Activated CD4-positive, alpha-beta T cell treated with anti-CD3 and anti-CD28 coated beads for 1 hour (primary cell): ENCODE results near the gene UBE3C.
"Not testable (repeated sequence)": the region's sequence is repeated elsewhere in the genome, so short reads cannot be mapped to it uniquely, and the experiment has no call there.

ENCODE experiments used
- DNase-seq: peaks from one replicate; pipeline ENCODE4 v3.0.0-alpha.2; 2020

Gene UBE3C

DNA sequence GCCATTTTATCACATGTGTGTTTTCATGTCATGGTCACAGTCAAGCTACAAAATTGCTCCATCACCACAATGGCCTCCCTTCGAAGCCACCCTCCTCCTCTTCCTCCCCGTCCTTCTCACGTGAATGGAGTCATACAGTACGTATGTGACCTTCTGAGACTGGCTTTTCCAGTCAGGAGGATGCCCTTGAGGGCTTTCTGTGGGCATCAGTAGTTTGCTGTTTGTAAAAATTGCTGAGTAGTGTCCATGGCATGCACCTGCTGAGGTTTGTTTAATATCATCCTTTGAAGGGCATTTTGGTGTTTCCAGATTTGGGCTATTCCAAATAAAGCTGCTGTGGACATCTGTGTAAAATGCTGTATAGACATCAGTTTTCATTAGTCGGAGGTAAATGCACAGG lies 5.9 kb upstream of the UBE3C start:
- no peak for DNase-seq

DNA sequence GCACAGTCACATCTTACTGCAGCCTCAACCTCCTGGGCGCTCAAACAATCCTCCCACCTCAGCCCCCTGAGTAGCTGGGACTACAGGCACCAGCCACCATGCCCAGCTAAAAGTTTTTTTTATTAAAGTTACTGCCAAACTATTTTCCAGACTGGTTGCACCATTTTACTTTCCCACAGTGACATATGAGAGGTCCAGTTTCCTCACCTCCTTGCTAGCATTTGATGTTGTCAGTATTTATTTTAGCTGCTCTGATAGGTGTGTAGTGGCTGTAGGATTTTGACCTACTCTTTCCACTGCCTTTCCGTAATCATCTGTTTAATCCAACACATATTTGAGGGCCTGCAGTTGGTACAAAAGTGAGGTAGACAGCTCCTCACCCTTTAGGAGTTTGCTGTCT lies 5.4 kb upstream of the UBE3C start:
- DNase-seq = no peak

DNA sequence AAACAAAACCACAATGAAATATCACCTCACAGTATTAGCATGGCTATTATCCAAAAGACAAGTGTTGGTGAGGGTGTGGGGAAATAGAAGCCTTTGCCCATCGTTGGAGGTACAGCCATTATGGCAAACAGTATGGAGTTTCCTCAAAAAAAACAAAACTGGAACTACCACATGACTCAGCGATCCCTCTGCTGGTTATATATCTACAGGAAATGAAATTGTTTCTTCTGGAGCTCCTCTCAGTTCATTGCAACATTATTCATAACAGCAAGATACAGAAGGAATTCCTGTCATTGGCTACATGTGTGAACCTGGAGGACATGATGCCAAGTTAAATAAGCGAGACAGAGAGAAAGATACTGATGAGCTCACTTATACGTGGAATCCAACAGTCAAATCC lies 2.4 kb upstream of the UBE3C start:
- DNase-seq = no peak

DNA sequence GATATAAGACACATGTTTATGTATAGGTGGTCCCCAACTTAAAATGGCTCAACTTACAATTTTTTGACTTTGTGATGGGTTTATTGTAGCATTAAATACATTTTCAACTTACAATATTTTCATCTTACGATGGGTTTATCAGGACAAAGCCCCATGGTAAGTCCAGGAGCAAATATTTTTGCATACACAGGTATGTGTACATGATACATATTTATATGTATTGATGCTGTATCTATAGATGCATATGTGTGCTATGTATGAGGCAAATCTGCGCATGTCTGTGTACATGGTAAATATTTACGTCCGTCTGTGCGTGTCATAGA lies 664 bp upstream of the UBE3C start:
- DNase-seq = no peak

DNA sequence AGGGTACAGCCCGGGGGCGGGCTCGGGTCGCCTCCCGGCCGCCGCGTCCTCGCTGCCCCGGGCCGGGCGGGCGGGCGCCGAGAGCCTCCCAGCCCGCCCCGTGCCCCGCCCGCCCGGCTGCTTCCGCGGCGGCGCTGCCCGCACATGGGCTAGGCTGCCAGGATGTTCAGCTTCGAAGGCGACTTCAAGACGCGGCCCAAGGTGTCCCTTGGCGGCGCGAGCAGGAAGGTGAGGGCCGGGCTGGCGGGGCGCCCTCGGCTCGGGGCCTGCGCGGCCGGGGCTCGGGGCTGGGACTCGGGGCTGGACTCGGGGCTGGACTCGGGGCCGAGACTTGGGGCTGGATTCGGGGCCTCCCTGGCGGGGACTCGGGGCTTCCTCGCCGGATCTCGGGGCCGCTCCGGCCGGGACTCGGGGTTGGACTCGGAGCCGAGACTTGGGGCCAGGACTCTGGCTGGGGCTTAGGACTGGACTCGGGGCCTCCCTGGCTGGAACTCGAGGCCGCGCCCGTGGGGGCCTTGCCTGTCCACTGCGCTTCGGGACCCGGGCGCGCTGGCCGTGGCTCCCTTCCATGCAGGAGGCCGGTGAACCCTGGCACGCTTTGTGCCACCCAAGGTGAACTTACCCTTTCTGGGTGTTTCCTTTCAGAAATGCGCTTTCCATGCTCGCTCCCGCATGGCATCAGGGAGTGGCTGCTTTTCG lies 534 bp downstream of the UBE3C start:
- DNase-seq = peak; percentile 50

DNA sequence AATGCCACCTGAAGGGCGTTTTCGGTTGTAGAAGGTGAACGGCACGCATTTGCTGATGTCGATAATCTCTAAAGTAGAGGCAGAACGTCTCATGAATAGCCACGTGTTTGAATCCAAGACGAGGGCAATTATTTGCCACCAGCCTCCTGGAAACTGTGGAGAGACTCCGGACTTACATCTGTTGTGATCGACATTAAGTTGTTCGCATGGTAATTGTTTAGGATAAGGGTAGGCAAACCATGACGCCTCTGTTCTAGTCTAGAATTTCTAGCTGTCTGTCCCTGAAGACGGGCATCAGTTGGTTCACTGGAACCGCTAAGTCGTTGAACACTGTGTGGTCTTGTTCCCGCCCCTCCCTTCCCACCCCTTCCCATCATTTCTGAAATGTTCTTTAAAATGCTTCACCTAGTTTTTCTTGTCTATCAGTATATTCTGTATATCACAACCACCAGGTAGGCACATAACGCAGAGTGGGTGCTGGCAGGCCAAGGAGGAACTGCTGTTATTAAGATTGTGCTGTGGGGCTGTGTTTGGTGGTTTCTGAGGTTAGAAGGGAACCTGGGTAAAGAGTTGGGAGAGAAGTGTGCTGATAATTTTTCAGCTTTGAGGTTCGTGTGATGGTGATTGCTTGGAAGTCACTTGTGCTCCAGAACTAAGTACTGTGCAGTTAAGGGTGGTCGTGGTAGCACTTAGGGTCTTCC lies 1.2 kb downstream of the UBE3C start:
- no peak for DNase-seq

DNA sequence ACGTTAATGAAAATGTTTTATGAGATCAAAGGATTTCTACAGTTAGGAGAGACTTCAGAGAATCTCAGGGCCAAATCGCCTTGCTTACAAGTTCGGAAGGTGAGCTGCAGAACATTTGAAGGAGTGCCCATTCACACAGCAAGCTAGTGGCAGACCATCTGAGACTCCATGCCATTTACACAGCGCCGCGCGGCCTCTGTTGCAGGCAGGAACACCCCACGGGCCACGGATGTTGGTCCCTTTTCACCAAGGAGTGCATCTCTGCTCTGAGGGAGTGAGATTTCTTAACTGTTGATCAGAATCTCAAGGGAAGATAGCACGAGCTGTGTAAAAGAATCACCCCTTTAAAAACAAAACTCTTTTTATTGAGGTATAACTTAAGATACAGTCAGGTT lies 1.8 kb downstream of the UBE3C start:
- no peak for DNase-seq

DNA sequence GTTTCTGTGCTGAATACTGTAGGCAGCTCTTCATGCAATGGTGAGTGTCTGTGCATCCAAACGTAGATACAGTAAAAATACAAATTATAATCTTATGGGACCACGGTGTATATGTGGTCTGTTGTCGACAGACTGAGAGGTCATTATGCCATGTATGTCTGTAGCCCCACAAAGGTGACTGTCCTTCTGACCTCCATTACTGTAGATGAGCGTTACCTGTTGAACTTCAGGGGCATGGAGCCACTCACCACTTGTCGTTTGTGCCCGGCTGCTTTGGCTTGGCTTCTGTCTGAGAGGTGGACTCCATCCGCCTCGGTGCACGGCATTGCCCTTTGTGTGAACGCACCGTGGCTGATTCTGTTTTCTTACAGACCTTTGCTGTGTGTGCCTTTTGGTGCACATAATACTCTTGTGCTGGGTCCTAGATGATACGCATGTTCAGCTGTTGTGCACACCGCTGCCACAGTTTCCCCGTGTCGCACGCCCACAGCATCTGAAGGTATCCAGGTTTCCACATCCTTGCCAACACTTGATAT lies 2.9 kb downstream of the UBE3C start:
- DNase-seq = no peak

DNA sequence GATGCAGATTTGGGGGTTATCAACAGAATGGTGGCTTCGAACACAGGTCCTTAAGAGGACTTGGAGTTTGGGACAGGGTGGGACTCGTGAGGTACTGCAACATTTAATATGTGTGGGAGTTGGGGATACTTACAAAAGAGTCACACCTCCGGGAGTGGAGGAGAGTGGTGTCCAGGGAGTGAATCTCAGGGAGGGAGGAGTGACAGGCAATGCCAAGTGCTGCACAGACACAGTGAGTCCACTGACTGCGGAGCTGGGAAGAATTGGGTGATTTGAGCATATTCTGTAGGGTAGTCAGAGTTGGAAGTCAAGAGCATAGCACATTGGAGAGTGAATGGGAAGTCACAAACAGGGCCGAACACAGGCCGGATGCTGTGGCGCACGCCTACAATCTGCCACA lies 5.1 kb downstream of the UBE3C start:
- DNase-seq = no peak

DNA sequence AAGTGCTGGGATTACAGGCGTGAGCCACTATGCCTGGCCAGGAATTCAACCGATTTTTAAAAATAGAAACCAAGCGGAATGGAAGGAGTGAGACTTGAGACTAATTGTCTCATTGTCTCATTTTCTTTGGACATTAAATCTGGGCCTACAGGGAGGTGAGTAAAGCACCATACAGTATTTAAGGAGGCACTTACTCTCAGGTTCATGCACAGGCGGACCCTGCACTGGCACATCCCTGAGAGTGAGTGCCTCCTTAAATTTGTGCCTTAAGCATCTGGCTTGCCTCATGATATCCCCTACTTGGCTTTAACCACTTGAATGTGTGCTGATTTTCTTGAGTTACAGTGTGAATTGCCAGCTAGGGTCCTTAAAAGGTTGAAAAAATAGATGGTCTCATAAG lies 10.6 kb downstream of the UBE3C start:
- DNase-seq = no peak

DNA sequence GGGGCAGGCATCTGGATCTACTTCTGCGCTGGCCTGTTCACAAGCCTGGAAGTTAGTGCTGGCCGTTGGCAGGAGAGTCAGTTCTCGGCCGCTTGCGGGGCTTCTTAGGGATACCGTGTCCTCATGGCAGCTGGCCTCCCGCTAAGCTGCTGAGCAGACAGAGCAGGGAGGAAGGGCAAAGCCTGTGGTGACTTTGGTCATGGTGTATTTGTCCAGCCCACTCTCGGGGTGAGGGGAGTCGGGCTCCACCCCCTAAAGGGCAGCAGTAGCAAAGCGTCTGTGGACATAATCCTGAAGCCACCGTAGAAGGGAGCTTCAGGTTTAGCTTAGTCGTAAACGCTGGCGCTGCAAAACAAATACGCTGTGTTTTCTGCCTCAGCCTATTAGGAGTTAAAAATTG lies 12.2 kb downstream of the UBE3C start:
- no peak for DNase-seq

DNA sequence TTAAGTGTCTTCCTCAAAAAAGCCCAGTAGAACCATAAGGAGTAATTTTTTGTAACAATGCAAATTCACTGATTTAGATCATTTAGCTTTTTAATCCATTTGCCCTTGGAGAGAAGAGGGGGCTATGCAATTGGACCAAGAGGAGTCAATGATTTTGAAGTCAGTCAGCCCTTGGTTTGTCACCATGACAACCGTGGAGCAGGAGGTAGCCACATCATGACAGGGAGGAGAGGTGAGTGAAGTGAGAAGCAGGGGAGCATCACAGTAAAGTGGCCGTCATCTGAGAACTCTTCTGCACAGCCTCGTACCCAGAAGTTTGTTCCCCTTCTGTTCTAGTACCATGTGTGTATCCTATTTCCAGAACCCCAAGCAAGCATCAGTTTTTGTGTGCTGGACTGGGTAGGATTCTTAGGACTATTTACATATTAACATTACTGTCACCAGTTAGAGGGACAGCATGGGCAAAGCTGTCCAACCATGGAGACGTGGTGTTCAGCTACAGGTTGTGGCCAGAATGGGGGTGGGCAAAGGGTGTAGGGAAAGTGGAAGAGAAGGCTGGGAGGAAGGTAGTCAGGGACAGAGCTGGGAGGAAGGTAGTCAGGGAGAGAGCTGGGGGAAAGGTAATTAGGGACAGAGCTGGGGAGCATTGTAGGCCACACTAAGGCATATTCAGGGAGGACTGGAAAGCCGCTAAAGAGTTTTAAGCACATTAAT lies 13.1 kb downstream of the UBE3C start:
- no peak for DNase-seq

DNA sequence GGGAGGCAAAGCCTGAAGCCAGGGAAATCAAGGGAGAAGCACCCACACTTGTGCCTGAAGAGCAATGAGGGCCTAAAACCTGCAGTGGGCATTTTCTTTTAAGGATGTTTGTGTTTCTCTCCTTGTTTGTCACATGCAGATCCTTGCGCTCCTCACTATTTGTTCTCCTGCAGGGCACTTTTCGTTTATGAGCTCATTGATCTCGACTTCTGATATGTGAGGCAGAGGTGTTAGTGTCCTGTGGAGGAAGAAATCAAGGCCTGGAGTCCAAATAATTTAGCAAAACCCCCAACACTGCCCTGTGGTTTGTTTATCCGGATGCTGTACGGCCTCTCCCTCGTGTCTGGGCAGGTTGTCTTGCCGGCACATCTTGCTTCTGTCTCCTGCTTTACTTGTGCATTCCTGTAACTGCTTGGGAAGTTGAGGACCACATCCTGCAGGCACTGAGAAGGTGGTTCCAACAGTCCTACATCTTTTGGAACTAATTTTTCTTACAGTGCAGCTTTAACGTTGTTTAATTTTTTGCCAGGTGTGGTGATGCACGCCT lies 13.7 kb downstream of the UBE3C start:
- no peak for DNase-seq

DNA sequence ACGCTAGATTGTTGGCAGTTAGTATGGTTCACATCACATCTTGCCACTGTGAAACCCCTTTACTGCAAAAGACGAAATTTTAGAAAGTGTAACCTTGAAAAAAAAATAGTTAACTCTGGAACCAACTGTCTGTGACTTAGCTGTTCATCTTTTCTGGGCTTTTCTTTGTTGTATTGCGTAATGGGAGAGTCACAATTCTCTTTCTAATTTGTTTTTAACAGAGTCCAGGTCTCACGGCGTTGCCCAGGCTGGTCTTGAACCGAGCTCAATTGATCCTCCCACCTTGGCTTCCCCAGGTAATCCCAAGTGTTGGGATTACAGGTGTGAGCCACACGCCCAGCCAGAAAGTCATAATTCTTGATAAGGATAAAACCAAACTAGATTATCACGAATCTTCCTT lies 14.5 kb downstream of the UBE3C start:
- no peak for DNase-seq

DNA sequence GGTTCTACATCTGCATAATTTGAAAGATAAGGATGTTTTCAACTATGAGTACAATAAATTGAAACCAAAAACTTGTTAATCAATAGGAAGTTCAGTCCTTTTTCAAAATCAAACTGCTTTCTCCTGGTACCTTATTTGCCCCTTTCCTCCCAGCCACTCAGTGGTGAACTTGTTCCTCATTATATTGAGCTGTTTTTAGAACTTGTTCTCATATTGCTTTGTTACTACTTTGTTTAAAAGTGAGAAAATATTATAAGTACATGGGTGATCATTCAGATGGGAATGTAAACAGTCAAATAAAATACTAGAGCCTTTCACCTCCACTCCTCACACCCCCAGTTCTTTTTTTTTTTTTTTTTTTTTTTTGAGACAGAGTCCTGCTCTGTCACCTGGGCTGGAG lies 17.2 kb downstream of the UBE3C start:
- no peak for DNase-seq

DNA sequence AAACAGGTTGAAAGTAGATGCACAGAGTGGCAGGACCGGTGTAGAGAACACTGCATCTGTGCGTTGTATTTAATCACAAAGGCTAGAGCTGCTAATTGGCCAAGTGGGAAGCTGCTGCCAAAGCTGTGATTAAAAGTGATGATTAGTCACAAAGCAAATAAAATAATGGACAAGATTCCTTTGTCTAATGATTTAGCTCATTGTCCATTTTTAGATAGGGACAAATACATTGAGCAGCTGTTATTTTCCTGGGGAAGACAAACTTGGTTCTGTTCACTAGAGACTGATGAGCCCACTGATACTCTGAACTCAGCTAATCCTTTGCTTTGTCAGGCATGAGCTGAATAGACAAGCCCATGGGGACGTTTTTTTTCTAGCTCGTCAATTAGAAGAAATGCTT lies 19.7 kb downstream of the UBE3C start:
- DNase-seq = no peak

DNA sequence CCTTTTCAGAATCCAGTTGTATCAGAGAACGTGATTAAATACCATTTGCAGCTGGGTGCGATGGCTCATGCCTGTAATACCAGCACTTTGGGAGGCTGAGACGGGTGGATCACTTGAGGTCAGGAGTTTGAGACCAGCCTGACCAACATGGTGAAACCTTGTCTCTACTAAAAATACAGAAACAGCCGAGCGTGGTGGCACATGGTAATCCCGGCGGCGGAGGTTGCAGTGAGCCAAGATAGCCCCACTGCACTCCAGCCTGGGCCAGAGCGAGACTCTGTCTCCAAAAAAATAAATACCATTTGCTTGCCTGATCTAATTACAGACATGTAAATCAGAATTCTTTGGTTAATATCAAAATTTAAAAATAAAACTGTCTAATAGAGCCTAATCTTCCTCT lies 20.8 kb downstream of the UBE3C start:
- DNase-seq = not testable (repeated sequence)

DNA sequence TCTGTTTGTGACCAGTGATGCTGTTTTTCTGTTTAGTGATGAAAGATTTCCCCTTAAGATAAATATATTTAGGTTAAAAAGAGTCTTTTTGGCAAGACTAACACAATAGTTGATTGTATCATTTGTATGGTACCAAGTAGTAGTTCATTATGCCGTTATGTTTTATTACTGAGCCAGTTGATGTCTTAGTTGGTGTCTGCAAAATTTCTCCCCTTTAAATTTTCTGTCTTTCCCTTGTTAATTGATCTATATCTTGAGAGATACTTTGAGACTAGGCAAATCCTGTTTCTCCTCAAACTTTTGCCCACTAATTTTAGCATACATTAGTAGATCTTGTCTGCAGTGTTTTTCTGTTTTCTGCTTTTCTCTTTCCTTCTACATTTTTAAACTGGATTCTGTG lies 21.7 kb downstream of the UBE3C start:
- no peak for DNase-seq

DNA sequence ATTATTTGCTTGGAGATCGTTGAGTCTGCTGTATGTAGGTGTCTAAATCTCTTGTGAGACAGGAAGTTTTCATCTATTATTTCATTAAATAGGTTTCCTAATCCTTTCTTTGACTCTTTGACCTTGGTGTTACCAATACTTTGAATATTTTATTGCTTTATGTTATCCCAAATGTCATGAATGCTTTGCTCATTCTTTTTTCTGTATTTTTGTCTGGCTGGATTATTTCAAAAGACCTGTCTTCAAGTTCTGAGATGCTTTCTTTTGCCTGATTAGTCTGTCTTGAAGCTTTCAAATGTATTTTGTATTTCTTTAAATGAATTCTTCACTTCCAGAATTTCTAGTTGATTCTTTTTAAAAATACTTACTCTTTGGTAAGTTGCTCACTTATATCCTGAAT lies 27.3 kb downstream of the UBE3C start:
- no peak for DNase-seq

DNA sequence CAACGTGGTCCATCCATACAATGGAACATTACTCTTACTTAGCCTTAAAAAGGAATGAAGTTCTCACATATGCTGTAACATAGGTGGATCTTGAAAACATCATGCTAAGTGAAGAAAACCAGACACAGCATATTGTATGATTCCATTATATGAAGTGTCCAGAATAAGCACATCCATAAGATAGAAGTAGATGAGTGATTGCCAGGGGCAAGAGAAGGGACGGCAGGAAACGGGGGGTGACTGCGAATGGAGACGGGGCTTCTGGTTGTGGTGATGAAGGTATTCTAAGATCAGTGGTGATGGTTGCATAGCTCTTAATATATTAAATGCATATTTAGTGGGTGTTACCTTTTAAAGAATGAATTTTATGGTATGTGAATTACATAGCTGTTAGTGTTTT lies 29.8 kb downstream of the UBE3C start:
- no peak for DNase-seq

DNA sequence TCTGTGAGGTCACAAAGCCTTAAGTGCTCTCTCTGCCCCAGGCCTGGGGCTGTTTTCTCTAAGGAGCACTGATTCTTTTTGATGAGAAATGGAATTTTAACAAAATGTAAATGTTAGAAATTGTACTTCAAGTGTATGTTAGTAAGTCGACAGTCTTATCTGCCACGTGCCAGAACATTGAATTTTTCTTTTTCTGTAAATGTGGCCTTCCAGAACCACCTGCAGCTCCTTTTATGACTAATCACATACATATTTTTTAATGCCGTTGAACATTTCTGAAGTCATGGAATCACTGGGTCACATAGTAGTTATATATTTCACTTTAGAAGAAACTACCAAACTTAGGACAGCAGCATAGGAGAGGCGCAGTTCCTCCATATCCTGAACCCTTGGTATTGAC lies 38.0 kb downstream of the UBE3C start:
- no peak for DNase-seq

DNA sequence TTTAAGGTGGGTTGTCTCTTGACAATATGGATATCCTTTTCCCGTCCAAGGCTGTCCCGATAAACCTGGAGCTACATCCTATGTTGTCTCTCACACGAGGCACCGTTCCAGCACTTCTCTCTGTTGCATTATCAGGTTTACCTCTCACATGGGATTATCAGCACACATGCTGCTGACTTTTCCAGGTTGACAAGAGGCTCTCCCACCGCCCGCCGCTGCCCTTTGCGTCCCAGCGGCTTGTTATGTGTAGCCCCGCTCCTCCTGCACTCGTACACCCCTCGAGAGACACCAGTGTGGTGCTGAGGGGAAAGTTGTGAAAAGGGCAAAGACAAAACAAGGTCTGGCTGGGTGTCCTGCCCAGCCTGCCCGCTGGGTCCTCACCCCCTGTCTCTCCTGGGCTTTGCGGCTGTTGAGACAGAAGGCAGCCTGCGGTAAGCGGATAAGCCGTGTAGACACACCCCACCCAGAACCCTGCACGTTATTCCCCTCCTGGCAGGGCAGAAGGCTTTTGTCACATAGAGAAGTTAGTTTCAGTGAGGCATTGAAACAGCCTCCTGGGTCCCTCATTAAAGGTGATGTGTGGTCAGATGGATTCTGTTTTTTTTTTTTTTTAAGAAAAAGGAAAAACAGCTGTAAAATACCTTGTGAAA lies 38.7 kb downstream of the UBE3C start:
- DNase-seq = no peak

DNA sequence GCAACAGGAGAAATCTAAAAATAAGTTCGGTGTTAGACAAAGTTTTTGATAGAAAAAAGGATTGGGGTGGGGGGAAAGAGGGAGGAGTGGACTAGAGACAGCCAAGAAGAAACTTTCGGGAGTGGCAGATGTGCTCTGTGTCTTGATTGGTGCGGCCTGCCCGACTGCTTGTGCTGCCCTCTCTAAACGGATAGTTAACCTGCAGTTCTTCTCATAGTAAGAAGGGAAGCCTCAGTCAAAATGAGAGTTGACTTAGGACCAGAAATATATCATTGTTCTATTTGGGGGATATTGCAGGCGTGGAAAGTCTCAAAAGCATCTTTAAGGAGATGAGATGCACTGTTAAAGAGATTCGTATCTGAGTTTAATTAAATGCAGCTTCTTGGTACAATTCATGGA lies 39.3 kb downstream of the UBE3C start:
- no peak for DNase-seq
